H1 (cell line): ENCODE measurements around the gene SERGEF. TPM values are rescaled to one million over a fixed set of nuclear protein-coding genes. Genes with fewer than 3 reads are reported as not detected.

Experiments
- CTCF ChIA-PET: fragments of 300-600 bp; sonication (Branson Sonifier 250); formaldehyde crosslinking; loops from one replicate; lab custom pipeline; 2021; ENCODE audit not compliant: partially characterized antibody; lab: Charles Lee
- POLR2A ChIA-PET: fragments of 300-600 bp; sonication (Branson Sonifier 250); formaldehyde crosslinking; loops from one replicate; lab custom pipeline; 2021; ENCODE audit warnings: inconsistent platforms; ENCODE audit not compliant: partially characterized antibody; lab: Charles Lee
- DNase-seq, 2 experiments: peaks; one replicate each; pipeline versions ENCODE4 v3.0.0 to v3.0.0-alpha.2; 2010 to 2022; ENCODE audit warnings: low spot score in 2 of 2, low read depth in 1 of 2, mixed read lengths in 1 of 2
- FAIRE-seq: peaks from 2 replicates; lab custom pipeline; 2011; peaks lifted over from hg19 to GRCh38; lab: Jason Lieb, UNC
- H2AFZ ChIP-seq: 2 replicates; pipeline ENCODE4 v1.8.1; 2012; ENCODE audit warnings: low read length, inconsistent platforms
- H2AK5ac ChIP-seq: 2 replicates; pipeline ENCODE4 v1.6.1; 2013; ENCODE audit warnings: low read depth, low read length
- H2BK120ac ChIP-seq: replicated peaks from 2 replicates; pipeline ENCODE3; 2013; ENCODE audit warnings: low read depth, low read length, inconsistent platforms
- H2BK12ac ChIP-seq: 2 replicates; pipeline ENCODE4 v1.6.1; 2013; ENCODE audit warnings: low read depth, low read length
- H2BK15ac ChIP-seq: 2 replicates; pipeline ENCODE4 v1.6.1; 2013; ENCODE audit warnings: low read length
- H2BK20ac ChIP-seq: 2 replicates; pipeline ENCODE4 v1.6.1; 2013; ENCODE audit warnings: low read length
- H2BK5ac ChIP-seq: 2 replicates; pipeline ENCODE4 v1.6.1; 2013; ENCODE audit warnings: low read depth, low read length
- H3K14ac ChIP-seq: 2 replicates; pipeline ENCODE4 v1.6.1; 2013; ENCODE audit warnings: inconsistent platforms; ENCODE audit not compliant: insufficient read length
- H3K18ac ChIP-seq: 2 replicates; pipeline ENCODE4 v1.6.1; 2013; ENCODE audit warnings: low read length; ENCODE audit errors: extremely low read depth
- H3K23ac ChIP-seq: 2 replicates; pipeline ENCODE4 v1.6.1; 2013; ENCODE audit warnings: inconsistent platforms; ENCODE audit not compliant: insufficient read length
- H3K23me2 ChIP-seq: 2 replicates; pipeline ENCODE4 v1.6.1; 2013; ENCODE audit warnings: low read depth, low read length
- H3K27ac ChIP-seq: 2 replicates; pipeline ENCODE4 v1.6.1; 2011; ENCODE audit warnings: low read depth, low read length, inconsistent platforms
- H3K27me3 ChIP-seq, 4 experiments: replicated peaks in 1 of 4; 1 replicate in 1 of 4; 2 replicates in 3 of 4; pipeline versions ENCODE4 v1.6.1 to v1.8.1; 2011 to 2013; ENCODE audit warnings: low read length in 3 of 4, mild to moderate bottlenecking in 3 of 4, inconsistent platforms in 2 of 4, mixed read lengths in 2 of 4, moderate library complexity in 1 of 4; ENCODE audit not compliant: control insufficient read depth in 3 of 4, insufficient read depth in 3 of 4; ENCODE audit errors: extremely low read depth in 1 of 4
- H3K36me3 ChIP-seq, 4 experiments: 2 replicates each; pipeline versions ENCODE4 v1.6.1 to v1.8.1; 2011 to 2013; ENCODE audit warnings: mild to moderate bottlenecking in 4 of 4, low read length in 3 of 4, moderate library complexity in 2 of 4, control low read depth in 1 of 4, inconsistent platforms in 1 of 4; ENCODE audit not compliant: insufficient read depth in 4 of 4, control insufficient read depth in 2 of 4
- H3K4ac ChIP-seq: replicated peaks from 2 replicates; pipeline ENCODE3; 2013; ENCODE audit warnings: low read length, low read depth, mixed read lengths, inconsistent platforms; ENCODE audit not compliant: insufficient read length
- H3K4me1 ChIP-seq, 4 experiments: replicated peaks in 1 of 4; 1 replicate in 1 of 4; 2 replicates in 3 of 4; pipeline versions ENCODE4 v1.6.1 to v1.8.1; 2011 to 2013; ENCODE audit warnings: low read length in 3 of 4, inconsistent platforms in 2 of 4, mixed read lengths in 1 of 4; ENCODE audit not compliant: insufficient read depth in 4 of 4, control insufficient read depth in 3 of 4
- H3K4me2 ChIP-seq, 2 experiments: 2 replicates each; pipeline versions ENCODE4 v1.6.1 to v1.8.1; 2011 to 2013; ENCODE audit warnings: low read depth in 2 of 2, low read length in 2 of 2, control low read depth in 1 of 2, inconsistent platforms in 1 of 2, mild to moderate bottlenecking in 1 of 2; ENCODE audit not compliant: insufficient read depth in 1 of 2
- H3K4me3 ChIP-seq, 4 experiments: fragments of 200-600, 300-600 bp in 1 of 4; sonication (generic), shearing (Covaris generic), sonication (Bioruptor Twin) in 1 of 4; 2 replicates each; pipeline versions ENCODE4 v1.5.1 to v1.8.1; 2011 to 2016; ENCODE audit warnings: low read length in 4 of 4, low read depth in 3 of 4, control low read depth in 2 of 4, inconsistent platforms in 2 of 4, mild to moderate bottlenecking in 2 of 4, mixed read lengths in 1 of 4, moderate library complexity in 1 of 4; ENCODE audit not compliant: insufficient read depth in 2 of 4; ENCODE audit errors: extremely low read depth in 1 of 4
- H3K56ac ChIP-seq: replicated peaks from 2 replicates; pipeline ENCODE3; 2013; ENCODE audit warnings: low read depth, mild to moderate bottlenecking, mixed read lengths, low read length, inconsistent platforms; ENCODE audit not compliant: insufficient read length
- H3K79me1 ChIP-seq: 2 replicates; pipeline ENCODE4 v1.6.1; 2013; ENCODE audit warnings: low read depth, low read length, control low read depth
- H3K79me2 ChIP-seq, 2 experiments: 2 replicates each; pipeline versions ENCODE4 v1.6.1 to v1.8.1; 2012 to 2013; ENCODE audit warnings: low read length in 2 of 2, mild to moderate bottlenecking in 2 of 2, inconsistent platforms in 1 of 2; ENCODE audit not compliant: insufficient read depth in 2 of 2, control insufficient read depth in 1 of 2
- H3K9ac ChIP-seq, 4 experiments: replicated peaks in 1 of 4; 1 replicate in 1 of 4; 2 replicates in 3 of 4; pipeline versions ENCODE4 v1.6.1 to v1.8.1; 2011 to 2013; ENCODE audit warnings: low read depth in 3 of 4, low read length in 3 of 4, control low read depth in 2 of 4, mild to moderate bottlenecking in 2 of 4, moderate library complexity in 2 of 4, inconsistent platforms in 1 of 4; ENCODE audit errors: extremely low read depth in 1 of 4
- H3K9me3 ChIP-seq, 2 experiments: 2 replicates each; pipeline versions ENCODE4 v1.6.1 to v1.8.1; 2012 to 2013; ENCODE audit warnings: mild to moderate bottlenecking in 2 of 2, moderate library complexity in 2 of 2, control low read depth in 1 of 2, inconsistent platforms in 1 of 2, low read depth in 1 of 2, low read length in 1 of 2, mixed read lengths in 1 of 2; ENCODE audit not compliant: insufficient read depth in 2 of 2
- H4K20me1 ChIP-seq, 2 experiments: replicated peaks in 1 of 2; 2 replicates each; pipeline versions ENCODE3 to v1.8.1; 2011 to 2013; ENCODE audit warnings: inconsistent platforms in 2 of 2, low read length in 2 of 2, mild to moderate bottlenecking in 1 of 2; ENCODE audit not compliant: insufficient read depth in 2 of 2, control insufficient read depth in 1 of 2
- H4K5ac ChIP-seq: 2 replicates; pipeline ENCODE4 v1.6.1; 2013; ENCODE audit warnings: low read length, low read depth, mixed read lengths, inconsistent platforms; ENCODE audit not compliant: insufficient read length
- H4K8ac ChIP-seq: 2 replicates; pipeline ENCODE4 v1.8.0; 2013; ENCODE audit warnings: mild to moderate bottlenecking, moderate library complexity, low read length, inconsistent platforms; ENCODE audit not compliant: insufficient read depth; ENCODE audit errors: extremely low read depth
- H4K91ac ChIP-seq: replicated peaks from 2 replicates; pipeline ENCODE3; 2013; ENCODE audit warnings: low read length, mixed read lengths, inconsistent platforms; ENCODE audit not compliant: insufficient read length
- BCL11A ChIP-seq, 2 experiments: IDR thresholded peaks; one replicate each; pipeline ENCODE4 v1.6.1; 2011; ENCODE audit warnings: low read depth in 2 of 2, low read length in 2 of 2, mild to moderate bottlenecking in 2 of 2
- BRCA1 ChIP-seq: IDR thresholded peaks from 2 replicates; pipeline ENCODE4 v1.6.1; 2012; ENCODE audit warnings: low read depth, low read length, improper control_type of control experiment
- CHD2 ChIP-seq: IDR thresholded peaks from 2 replicates; pipeline ENCODE4 v1.6.1; 2012; ENCODE audit warnings: low read length, improper control_type of control experiment
- CREB1 ChIP-seq: IDR thresholded peaks from 2 replicates; pipeline ENCODE4 v1.6.1; 2012; ENCODE audit warnings: inconsistent platforms
- EP300 ChIP-seq, 2 experiments: IDR thresholded peaks; 1 replicate in 1 of 2; 2 replicates in 1 of 2; pipeline ENCODE4 v1.6.1; 2011 to 2012; ENCODE audit warnings: low read depth in 2 of 2, low read length in 2 of 2, mild to moderate bottlenecking in 2 of 2, borderline replicate concordance in 1 of 2, inconsistent platforms in 1 of 2, moderate library complexity in 1 of 2
- GABPA ChIP-seq: IDR thresholded peaks from 2 replicates; pipeline ENCODE4 v1.6.1; 2011; ENCODE audit warnings: mild to moderate bottlenecking, low read length, moderate library complexity, borderline replicate concordance; ENCODE audit not compliant: insufficient read depth
- GTF2F1 ChIP-seq: IDR thresholded peaks from 2 replicates; pipeline ENCODE4 v1.6.1; 2012; ENCODE audit warnings: low read depth, low read length, improper control_type of control experiment, borderline replicate concordance
- KDM4A ChIP-seq: IDR thresholded peaks from one replicate; pipeline ENCODE4 v1.7.1; 2012; ENCODE audit warnings: low read depth, mild to moderate bottlenecking, moderate library complexity, low read length, inconsistent platforms; ENCODE audit not compliant: severe bottlenecking
- RXRA ChIP-seq: IDR thresholded peaks from 2 replicates; pipeline ENCODE4 v1.6.1; 2011; ENCODE audit warnings: low read depth, mild to moderate bottlenecking, low read length, moderate library complexity; ENCODE audit not compliant: insufficient read depth
- SIN3A ChIP-seq, 2 experiments: IDR thresholded peaks in 1 of 2; conservative IDR thresholded peaks in 1 of 2; 2 replicates each; pipeline ENCODE4 v1.6.1; 2011 to 2012; ENCODE audit warnings: low read length in 2 of 2, improper control_type of control experiment in 1 of 2, low read depth in 1 of 2, mild to moderate bottlenecking in 1 of 2
- SIX5 ChIP-seq: IDR thresholded peaks from 2 replicates; pipeline ENCODE4 v1.6.1; 2011; ENCODE audit warnings: mild to moderate bottlenecking, low read depth, low read length
- SUZ12 ChIP-seq: fragments of 200-600 bp; sonication (generic); IDR thresholded peaks from 2 replicates; pipeline ENCODE4 v1.6.1; 2012; ENCODE audit warnings: mild to moderate bottlenecking, inconsistent platforms, low read length, moderate library complexity, mixed read lengths
- TAF1 ChIP-seq: IDR thresholded peaks from 2 replicates; pipeline ENCODE4 v1.6.1; 2011; ENCODE audit warnings: mild to moderate bottlenecking, low read depth, low read length
- WGBS, 2 experiments: shearing (Covaris generic) in 1 of 2; methylation state at CpG; one replicate each; pipeline versions ENCODE4 v1.1.6 to v1.1.7; 2013 to 2015; ENCODE audit warnings: low lambda C conversion rate in 2 of 2, mixed read lengths in 2 of 2, inconsistent platforms in 1 of 2, low coverage in 1 of 2, missing lambda C conversion rate in 1 of 2; ENCODE audit not compliant: insufficient replicate concordance in 2 of 2, insufficient coverage in 1 of 2, insufficient read length in 1 of 2; ENCODE audit errors: extremely low coverage in 1 of 2, missing lambda C conversion rate in 1 of 2; 5-methylcytosine and 5-hydroxymethylcytosine counted together
- polyA plus RNA-seq, 7 experiments: library from polyadenylated mRNA; depleted of rRNA in 3 of 7; stranded (reverse) in 5 of 7; unstranded in 2 of 7; fragments of >200 nt in 5 of 7; fragments of 200-250 nt in 2 of 7; gene quantifications; 1 replicate in 5 of 7; 2 replicates in 1 of 7; 4 replicates in 1 of 7; pipeline versions ENCODE4 v1.2.1 to v1.2.3, GENCODE V29; 2011 to 2013; ENCODE audit warnings: missing spikeins in 2 of 7, mixed read lengths in 2 of 7
- total RNA-seq: library from RNA; stranded (reverse); fragmentation: NEBNext Ultra II Directional; extraction: Animal tissue kit (Norgen Biotek cat#: 25700); gene quantifications from 2 replicates; pipeline ENCODE4 v1.2.1, GENCODE V29; 2021

Gene SERGEF
- total and polyA plus RNA-seq, 2 of the 8 experiments (the other 6 are each of a cell fraction or from before 2014, with no cell fraction given) = 16.6 to 28.8 TPM

- H2BK120ac ChIP-seq = no peak overlapping the region
- 0 out of 7 replicates have a peak, but pooled peaks cover 0 to 2% (median 0%) of the 10 kb centered on the region in 4 experiments for H3K4me1 ChIP-seq
- H2BK15ac ChIP-seq = no peak overlapping the region
- CTCF ChIA-PET = interaction anchor here (0.9 to 2.3 kb wide), 9 partner anchors 8 to 167 kb away, joined by 3 to 11 read pairs (median 3); no protein-coding TSS in a partner anchor
- FAIRE-seq = no peak
- no peak for DNase-seq
- no peak overlapping the region for H3K23ac ChIP-seq
- no peaks in the 10 kb centered on the region for H3K27me3 ChIP-seq
- WGBS, 2 experiments = 91% methylated on average over 1 of the region's 1 CpG; no CpG with 5 or more reads in 1 of the 2 experiments
- no peak overlapping the region for H3K9ac ChIP-seq
- H3K23me2 ChIP-seq = no peaks in the 10 kb centered on the region
- no peak overlapping the region for H3K4ac ChIP-seq
- TF ChIP-seq CHD2 = no peak
- no peak for TF ChIP-seq GTF2F1
- no peak for TF ChIP-seq SIX5
- TF ChIP-seq KDM4A = no peak
- no peak for TF ChIP-seq SUZ12
- TF ChIP-seq GABPA = no peak
- TF ChIP-seq EP300 (IDR thresholded peaks at IDR 0.05; ENCODE audit: borderline replicate concordance in 1 of 2, low read depth in 2 of 2, low read length in 2 of 2) = no peak
- no peak for TF ChIP-seq CREB1
- TF ChIP-seq BCL11A (IDR thresholded peaks at IDR 0.05; ENCODE audit: low read depth in 2 of 2, low read length in 2 of 2) = no peak
- TF ChIP-seq SIN3A (conservative IDR thresholded peaks at IDR 0.05 in 1 of 2, IDR thresholded peaks at IDR 0.05 in 1 of 2; ENCODE audit: low read depth in 1 of 2, low read length in 2 of 2) = no peak
- no peak for TF ChIP-seq TAF1
- no peak for TF ChIP-seq RXRA
- no peak for TF ChIP-seq BRCA1
- TF ChIP-seq, all 59 proteins: peak for 0
- Histone ChIP-seq H2AK5ac (no peak overlapping the region), H3K18ac (no peak overlapping the region), H3K9me3 (no peaks in the 10 kb centered on the region), H3K14ac (no peak overlapping the region), H4K20me1 (no peaks in the 10 kb centered on the region), H3K36me3 (no peaks in the 10 kb centered on the region), H2BK20ac (no peak overlapping the region), H2BK5ac (no peak overlapping the region), H3K56ac (no peak overlapping the region), H4K91ac (no peak overlapping the region), H3K79me2 (no peaks in the 10 kb centered on the region), H4K8ac (no peak overlapping the region), H3K4me2 (no peak overlapping the region), H3K79me1 (no peaks in the 10 kb centered on the region), H3K4me3 (no peak overlapping the region), H2AFZ (no peak overlapping the region), H3K27ac (no peak overlapping the region), H4K5ac (no peak overlapping the region), H2BK12ac (no peak overlapping the region)
- POLR2A ChIA-PET = no interaction called here
These were observed 114.8 kb downstream of the SERGEF start for GRCh38 chr11:17898071-17898470.
